K562 (cell line): ENCODE measurements around the gene FOS. TPM values are rescaled to one million over a fixed set of nuclear protein-coding genes. Genes with fewer than 3 reads are reported as not detected.

Experiments used
- DDX20 ChIP-seq: fragments of 450-650 bp; IDR thresholded peaks from 2 replicates; pipeline ENCODE4 v1.6.1; 2016; ENCODE audit warnings: missing genetic modification characterization, low read depth, mild to moderate bottlenecking, missing compliant biosample characterization, moderate library complexity
- ETS2 ChIP-seq: IDR thresholded peaks from 2 replicates; pipeline ENCODE4 v1.6.1; 2016; ENCODE audit warnings: borderline replicate concordance, missing genetic modification characterization, mild to moderate bottlenecking, moderate library complexity, missing compliant biosample characterization; ENCODE audit not compliant: poor library complexity, severe bottlenecking
- GATA2 ChIP-seq: sonication (generic); formaldehyde crosslinking; IDR thresholded peaks from 2 replicates; pipeline ENCODE4 v1.4.0; 2020; ENCODE audit warnings: mild to moderate bottlenecking, missing genetic modification reagents
- GATAD2A ChIP-seq: fragments of 450-650 bp; IDR thresholded peaks from 2 replicates; pipeline ENCODE4 v1.6.1; 2017
- JUN ChIP-seq, 2 experiments: sonication (generic) in 1 of 2; formaldehyde crosslinking in 1 of 2; IDR thresholded peaks; 2 replicates each; pipeline versions ENCODE4 v1.6.1 to v1.8.0; 2012 to 2022; ENCODE audit warnings: borderline replicate concordance in 2 of 2, mild to moderate bottlenecking in 2 of 2, improper control_type of control experiment in 1 of 2, low read depth in 1 of 2, low read length in 1 of 2, missing genetic modification reagents in 1 of 2
- JUNB ChIP-seq: fragments of 450-650 bp; formaldehyde crosslinking; conservative IDR thresholded peaks from 2 replicates; pipeline ENCODE4 v1.4.0; 2020; ENCODE audit warnings: mild to moderate bottlenecking
- MTA3 ChIP-seq: fragments of 450-650 bp; formaldehyde crosslinking; IDR thresholded peaks from 2 replicates; pipeline ENCODE4 v1.6.1; 2017; ENCODE audit warnings: mild to moderate bottlenecking, borderline replicate concordance
- NCOA6 ChIP-seq: fragments of 450-650 bp; IDR thresholded peaks from 2 replicates; pipeline ENCODE4 v1.6.1; 2017; ENCODE audit warnings: mild to moderate bottlenecking
- PHTF2 ChIP-seq: fragments of 250-450 bp; sonication (Bioruptor Pico); IDR thresholded peaks from 2 replicates; pipeline ENCODE4 v1.5.0; 2021; ENCODE audit warnings: mild to moderate bottlenecking
- POLR2A ChIP-seq: fragments of 450-650 bp; conservative IDR thresholded peaks from 2 replicates; pipeline ENCODE4 v1.6.1; 2016
- RREB1 ChIP-seq: fragments of 250-450 bp; sonication (Bioruptor Pico); IDR thresholded peaks from 2 replicates; pipeline ENCODE4 v1.4.0; 2020
- TAF9B ChIP-seq: fragments of 450-650 bp; IDR thresholded peaks from 2 replicates; pipeline ENCODE4 v1.6.1; 2018; ENCODE audit warnings: mild to moderate bottlenecking; ENCODE audit not compliant: partially characterized antibody
- ZNF354B ChIP-seq: fragments of 250-450 bp; sonication (Bioruptor Pico); IDR thresholded peaks from 2 replicates; pipeline ENCODE4 v1.4.0; 2020
- ZNF444 ChIP-seq: fragments of 250-450 bp; sonication (Bioruptor Pico); IDR thresholded peaks from 2 replicates; pipeline ENCODE4 v1.4.0; 2020; ENCODE audit warnings: mild to moderate bottlenecking, moderate library complexity
- ZNF507 ChIP-seq: conservative IDR thresholded peaks from 2 replicates; pipeline ENCODE4 v1.6.1; 2017; ENCODE audit warnings: missing genetic modification characterization, missing compliant biosample characterization
- ZNF584 ChIP-seq: fragments of 200-800 bp; sonication (Bioruptor generic); IDR thresholded peaks from 2 replicates; pipeline ENCODE4 v1.6.1; 2016; ENCODE audit warnings: low read depth, mild to moderate bottlenecking, missing genetic modification characterization, missing compliant biosample characterization
- polyA plus RNA-seq, 8 experiments: library from polyadenylated mRNA; depleted of rRNA in 4 of 8; stranded (reverse) in 5 of 8; unstranded in 3 of 8; fragments of >200 nt; fragmentation: Nextera tagmentation in 2 of 8; fragmentation: Illumina TruSeq in 1 of 8; extraction: Ambion mirVana in 2 of 8; extraction: Trizol in 1 of 8; gene quantifications; 2 replicates each; pipeline versions ENCODE4 v1.2.1 to v1.2.3, GENCODE V29; 2011 to 2014; ENCODE audit warnings: inconsistent platforms in 1 of 8, missing spikeins in 1 of 8
- total RNA-seq, 7 experiments: library from RNA; depleted of rRNA in 6 of 7; stranded (reverse); fragments of >200 nt in 6 of 7; fragmentation: Illumina TruSeq in 2 of 7; extraction: Trizol in 2 of 7; gene quantifications; 2 replicates each; pipeline versions ENCODE4 v1.2.1 to v1.2.3, GENCODE V29; 2011 to 2021; ENCODE audit warnings: low replicate concordance in 1 of 7
- TF ChIP-seq, protein P1 (sequence below), 2 experiments: IDR thresholded peaks; 2 replicates each; pipeline ENCODE4 v1.6.1; 2011; ENCODE audit warnings: borderline replicate concordance in 1 of 2, control low read depth in 1 of 2, low read depth in 1 of 2, low read length in 1 of 2, mild to moderate bottlenecking in 1 of 2, mixed read lengths in 1 of 2, moderate library complexity in 1 of 2; ENCODE audit not compliant: insufficient read depth in 1 of 2, insufficient read length in 1 of 2, poor library complexity in 1 of 2, severe bottlenecking in 1 of 2; ENCODE audit errors: extremely low read depth in 1 of 2
- TF ChIP-seq, protein P2 (sequence below): fragments of 250-450 bp; sonication (Bioruptor Pico); IDR thresholded peaks from 2 replicates; pipeline ENCODE4 v1.5.0; 2020; ENCODE audit warnings: mild to moderate bottlenecking, borderline replicate concordance
- TF ChIP-seq, protein P3 (sequence below): sonication (generic); formaldehyde crosslinking; IDR thresholded peaks from 2 replicates; pipeline ENCODE4 v1.8.0; 2023; ENCODE audit warnings: mild to moderate bottlenecking, missing genetic modification reagents

FOS gene
- total and polyA plus RNA-seq, 9 of the 15 experiments (the other 6 are each of a cell fraction or from before 2014, with no cell fraction given): 0.54 to 13.8 (median 8.9) TPM

- TF ChIP-seq, protein P1, sequence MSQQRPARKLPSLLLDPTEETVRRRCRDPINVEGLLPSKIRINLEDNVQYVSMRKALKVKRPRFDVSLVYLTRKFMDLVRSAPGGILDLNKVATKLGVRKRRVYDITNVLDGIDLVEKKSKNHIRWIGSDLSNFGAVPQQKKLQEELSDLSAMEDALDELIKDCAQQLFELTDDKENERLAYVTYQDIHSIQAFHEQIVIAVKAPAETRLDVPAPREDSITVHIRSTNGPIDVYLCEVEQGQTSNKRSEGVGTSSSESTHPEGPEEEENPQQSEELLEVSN (IDR thresholded peaks at IDR 0.05; ENCODE audit: borderline replicate concordance in 1 of 2, extremely low read depth in 1 of 2, insufficient read depth in 1 of 2, insufficient read length in 1 of 2, low read depth in 1 of 2, low read length in 1 of 2, poor library complexity in 1 of 2, severe bottlenecking in 1 of 2): no peak
- TF ChIP-seq MTA3: no peak
- TF ChIP-seq POLR2A: no peak
- no peak for TF ChIP-seq ETS2
- TF ChIP-seq ZNF444 (CRISPR knock-in tag): no peak
- no peak for TF ChIP-seq GATAD2A
- TF ChIP-seq JUN (IDR thresholded peaks at IDR 0.05; ENCODE audit: borderline replicate concordance, low read depth, low read length): no peak
- no peak for TF ChIP-seq JUN (CRISPR knock-in tag; IDR thresholded peaks at IDR 0.05; ENCODE audit: borderline replicate concordance)
- no peak for TF ChIP-seq PHTF2 (CRISPR knock-in tag)
- no peak for TF ChIP-seq RREB1 (CRISPR knock-in tag)
- no peak for TF ChIP-seq ZNF507 (tag)
- TF ChIP-seq, protein P2, sequence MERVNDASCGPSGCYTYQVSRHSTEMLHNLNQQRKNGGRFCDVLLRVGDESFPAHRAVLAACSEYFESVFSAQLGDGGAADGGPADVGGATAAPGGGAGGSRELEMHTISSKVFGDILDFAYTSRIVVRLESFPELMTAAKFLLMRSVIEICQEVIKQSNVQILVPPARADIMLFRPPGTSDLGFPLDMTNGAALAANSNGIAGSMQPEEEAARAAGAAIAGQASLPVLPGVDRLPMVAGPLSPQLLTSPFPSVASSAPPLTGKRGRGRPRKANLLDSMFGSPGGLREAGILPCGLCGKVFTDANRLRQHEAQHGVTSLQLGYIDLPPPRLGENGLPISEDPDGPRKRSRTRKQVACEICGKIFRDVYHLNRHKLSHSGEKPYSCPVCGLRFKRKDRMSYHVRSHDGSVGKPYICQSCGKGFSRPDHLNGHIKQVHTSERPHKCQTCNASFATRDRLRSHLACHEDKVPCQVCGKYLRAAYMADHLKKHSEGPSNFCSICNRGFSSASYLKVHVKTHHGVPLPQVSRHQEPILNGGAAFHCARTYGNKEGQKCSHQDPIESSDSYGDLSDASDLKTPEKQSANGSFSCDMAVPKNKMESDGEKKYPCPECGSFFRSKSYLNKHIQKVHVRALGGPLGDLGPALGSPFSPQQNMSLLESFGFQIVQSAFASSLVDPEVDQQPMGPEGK (CRISPR knock-in tag): no peak
- no peak for TF ChIP-seq JUNB (CRISPR knock-in tag)
- no peak for TF ChIP-seq DDX20
- TF ChIP-seq, protein P3, sequence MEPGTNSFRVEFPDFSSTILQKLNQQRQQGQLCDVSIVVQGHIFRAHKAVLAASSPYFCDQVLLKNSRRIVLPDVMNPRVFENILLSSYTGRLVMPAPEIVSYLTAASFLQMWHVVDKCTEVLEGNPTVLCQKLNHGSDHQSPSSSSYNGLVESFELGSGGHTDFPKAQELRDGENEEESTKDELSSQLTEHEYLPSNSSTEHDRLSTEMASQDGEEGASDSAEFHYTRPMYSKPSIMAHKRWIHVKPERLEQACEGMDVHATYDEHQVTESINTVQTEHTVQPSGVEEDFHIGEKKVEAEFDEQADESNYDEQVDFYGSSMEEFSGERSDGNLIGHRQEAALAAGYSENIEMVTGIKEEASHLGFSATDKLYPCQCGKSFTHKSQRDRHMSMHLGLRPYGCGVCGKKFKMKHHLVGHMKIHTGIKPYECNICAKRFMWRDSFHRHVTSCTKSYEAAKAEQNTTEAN (CRISPR knock-in tag): no peak
- TF ChIP-seq ZNF354B (CRISPR knock-in tag): no peak
- no peak for TF ChIP-seq TAF9B
- peak; percentile 59 for TF ChIP-seq GATA2 (CRISPR knock-in tag)
- no peak for TF ChIP-seq NCOA6
- no peak for TF ChIP-seq ZNF584 (CRISPR knock-in tag)
These were observed 48.9 kb upstream of the FOS start (continued) for GRCh38 chr14:75229661-75230139.
